GM10248 (cell line): Measurements from ENCODE around the gene SHANK1.

Source experiments
- CTCF ChIA-PET: fragments of 300-600 bp; sonication (Branson Sonifier 250); formaldehyde crosslinking; extraction: SDS; loops from one replicate; lab custom pipeline; 2021; ENCODE audit warnings: antibody characterized with exemption; lab: Yijun Ruan, JAX
- POLR2A ChIA-PET: fragments of 350-650 bp; sonication (Branson Sonifier 250); formaldehyde crosslinking; extraction: SDS; loops from one replicate; lab custom pipeline; 2020; ENCODE audit warnings: antibody characterized with exemption; lab: Yijun Ruan, JAX
- DNase-seq: peaks from one replicate; pipeline ENCODE4 v3.0.0; 2012; ENCODE audit errors: extremely low spot score
- CTCF ChIP-seq: IDR thresholded peaks from 2 replicates; pipeline ENCODE4 v1.5.1; 2012; ENCODE audit warnings: mild to moderate bottlenecking, low read depth; ENCODE audit errors: extremely low read depth, missing control alignments, control extremely low read depth

The SHANK1 gene

GRCh38 chr19:50667177-50667758 is 52.3 kb downstream of the SHANK1 start:
- CTCF ChIA-PET, result no interaction called here

GRCh38 chr19:50666346-50667176 is 53.0 kb downstream of the SHANK1 start:
- CTCF ChIA-PET, result no interaction called here
- no peak for TF ChIP-seq CTCF
- POLR2A ChIA-PET, result no interaction called here
- DNase-seq, result no peak

More at GRCh38 chr19:50667177-50667758, 52.3 kb downstream of the SHANK1 start:
- POLR2A ChIA-PET, result no interaction called here
- TF ChIP-seq CTCF, result no peak
- DNase-seq, result no peak

DNA sequence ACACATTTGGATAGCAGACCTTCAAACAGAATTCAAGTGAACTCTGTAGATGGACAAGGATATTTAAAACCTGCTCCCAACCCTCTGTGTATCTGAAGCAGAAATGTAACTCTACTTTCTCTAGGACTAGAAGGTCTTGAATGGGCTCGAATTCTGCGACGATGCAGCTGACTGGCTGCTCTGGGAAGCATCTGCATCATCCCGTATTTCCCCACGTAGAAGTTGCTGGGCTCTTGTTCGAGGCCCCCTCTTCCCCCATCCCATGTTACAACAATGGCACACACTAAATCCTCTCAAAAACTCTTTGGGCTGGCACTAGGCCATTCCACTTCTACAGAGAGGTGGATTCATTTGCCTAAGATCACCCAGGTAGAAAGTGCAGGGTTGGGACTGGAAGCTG is 55.4 kb downstream of the SHANK1 start:
- no peak for DNase-seq
- ChIA-PET CTCF (no interaction called here), POLR2A (no interaction called here)
- TF ChIP-seq CTCF, result no peak

- POLR2A ChIA-PET, result no interaction called here
- TF ChIP-seq CTCF, result no peak
- no peak for DNase-seq
- CTCF ChIA-PET, result no interaction called here
Measured at GRCh38 chr19:50663482-50663790, 56.2 kb downstream of the SHANK1 start.

GRCh38 chr19:50662651-50663481 is 56.7 kb downstream of the SHANK1 start:
- no peak for DNase-seq

More at GRCh38 chr19:50662651-50663481, 56.7 kb downstream of the SHANK1 start:
- ChIA-PET CTCF (no interaction called here), POLR2A (no interaction called here)
- no peak for TF ChIP-seq CTCF
